ENCODE results near the gene GARNL3.
A peak's percentile ranks its signal among the peaks of the same experiment; 100 is the strongest.

The GARNL3 gene

GRCh38 chr9:127316586-127317323, 52.2 kb downstream of the GARNL3 start:
- DNase-seq = no peak

- no peak for DNase-seq
Measured at GRCh38 chr9:127318651-127319167, 54.1 kb downstream of the GARNL3 start.

- no peak for DNase-seq
Measured at GRCh38 chr9:127319366-127320114, 55.0 kb downstream of the GARNL3 start.

- no peak for DNase-seq
Measured at GRCh38 chr9:127320115-127320378, 55.5 kb downstream of the GARNL3 start.

- no peak for DNase-seq
Measured at GRCh38 chr9:127323393-127323792, 58.8 kb downstream of the GARNL3 start.

GRCh38 chr9:127330501-127330900, 65.9 kb downstream of the GARNL3 start:
- no peak for DNase-seq

- no peak for DNase-seq
Measured at GRCh38 chr9:127333221-127334064, 68.9 kb downstream of the GARNL3 start.

- no peak for DNase-seq
Measured at GRCh38 chr9:127334725-127335124, 70.2 kb downstream of the GARNL3 start.

GRCh38 chr9:127336086-127336485, 71.5 kb downstream of the GARNL3 start:
- no peak for DNase-seq

GRCh38 chr9:127336506-127337352, 72.2 kb downstream of the GARNL3 start:
- DNase-seq = no peak

GRCh38 chr9:127340721-127341120, 76.1 kb downstream of the GARNL3 start:
- no peak for DNase-seq

GRCh38 chr9:127341152-127341551, 76.6 kb downstream of the GARNL3 start:
- no peak for DNase-seq

GRCh38 chr9:127344368-127345000, 79.9 kb downstream of the GARNL3 start:
- DNase-seq = no peak

GRCh38 chr9:127345566-127345965, 81.0 kb downstream of the GARNL3 start:
- no peak for DNase-seq

GRCh38 chr9:127346584-127346983, 82.0 kb downstream of the GARNL3 start:
- no peak for DNase-seq

GRCh38 chr9:127347831-127348776, 83.5 kb downstream of the GARNL3 start:
- DNase-seq = no peak

- DNase-seq = peak; percentile 68 to 76
Measured at GRCh38 chr9:127349483-127350113, 85.0 kb downstream of the GARNL3 start.

- DNase-seq = no peak
Measured at GRCh38 chr9:127351182-127352166, 86.9 kb downstream of the GARNL3 start.

GRCh38 chr9:127353882-127354281, 89.3 kb downstream of the GARNL3 start:
- DNase-seq = no peak

All from SHP77 (cell line).